ENCODE measurements around the gene GCSH.
A peak's percentile ranks its signal among the peaks of the same experiment; 100 is the strongest.

GCSH gene

GRCh38 chr16:81077076-81077940 lies 18.9 kb downstream of the GCSH start, which contains the start of gene C16orf46:
TSS of gene C16orf46 (minus strand) at chr16:81077238. CDS start at chr16:81063955, 13,283 bp downstream.
- Histone ChIP-seq H3K9ac (ENCODE audit: low read length) (peak within 1 kb of the TSS; percentile 77), H3K9me3 (replicated peaks; ENCODE audit: insufficient read depth, low read length) (no peaks in the 10 kb centered on the region), H3K4me3 (ENCODE audit: low read length) (peak within 1 kb of the TSS; percentile 74), H3K4me1 (ENCODE audit: low read length) (no peaks in the 10 kb centered on the region), H3K36me3 (replicated peaks; ENCODE audit: insufficient read depth, low read length) (no peaks in the 10 kb centered on the region), H4K20me1 (ENCODE audit: insufficient read depth, low read length) (no peaks in the 10 kb centered on the region), H3K4me2 (ENCODE audit: low read depth, low read length) (peak within 1 kb of the TSS; percentile 56), H3K27me3 (replicated peaks; ENCODE audit: insufficient read depth, low read length) (no peaks in the 10 kb centered on the region), H3K9me2 (replicated peaks; ENCODE audit: insufficient read depth, low read length) (no peaks in the 10 kb centered on the region), H3F3A (ENCODE audit: insufficient read depth, low read length) (no peaks in the 10 kb centered on the region), H3K79me2 (ENCODE audit: low read length) (no peaks in the 10 kb centered on the region), H2AFZ (ENCODE audit: low read length) (peak within 1 kb of the TSS; percentile 83), H3K27ac (ENCODE audit: low read length) (peak within 1 kb of the TSS; percentile 61; the same call in 1 of the 2 replicates)
- peak; percentile 89 for DNase-seq
- TF ChIP-seq EZH2 (optimal IDR thresholded peaks at IDR 0.05; ENCODE audit: low read depth, low read length) (no peak), EZH2phosphoT487 (IDR thresholded peaks at IDR 0.05; ENCODE audit: low read length) (no peak)

GRCh38 chr16:81076566-81077075 lies 19.6 kb downstream of the GCSH start:
- H3K4me3 ChIP-seq (ENCODE audit: low read length): peak overlapping the region; percentile 74
- H3F3A ChIP-seq (ENCODE audit: insufficient read depth, low read length): no peaks in the 10 kb centered on the region
- peak overlapping the region; percentile 83 for H2AFZ ChIP-seq (ENCODE audit: low read length)

GRCh38 chr16:81073560-81074330 lies 22.4 kb downstream of the GCSH start:
- Histone ChIP-seq H3K9ac (ENCODE audit: low read length) (no peak overlapping the region), H3K27ac (ENCODE audit: low read length) (no peak overlapping the region), H3K4me1 (ENCODE audit: low read length) (no peaks in the 10 kb centered on the region), H3K9me2 (replicated peaks; ENCODE audit: insufficient read depth, low read length) (no peaks in the 10 kb centered on the region), H3F3A (ENCODE audit: insufficient read depth, low read length) (no peaks in the 10 kb centered on the region), H3K27me3 (replicated peaks; ENCODE audit: insufficient read depth, low read length) (no peaks in the 10 kb centered on the region), H4K20me1 (ENCODE audit: insufficient read depth, low read length) (no peaks in the 10 kb centered on the region), H3K79me2 (ENCODE audit: low read length) (no peaks in the 10 kb centered on the region), H3K4me2 (ENCODE audit: low read depth, low read length) (no peak overlapping the region), H3K36me3 (replicated peaks; ENCODE audit: insufficient read depth, low read length) (no peaks in the 10 kb centered on the region), H2AFZ (ENCODE audit: low read length) (no peak overlapping the region), H3K9me3 (replicated peaks; ENCODE audit: insufficient read depth, low read length) (no peaks in the 10 kb centered on the region), H3K4me3 (ENCODE audit: low read length) (no peak overlapping the region)
- DNase-seq: no peak
- TF ChIP-seq EZH2phosphoT487 (IDR thresholded peaks at IDR 0.05; ENCODE audit: low read length) (no peak), CTCF (IDR thresholded peaks at IDR 0.05; ENCODE audit: low read length) (no peak), EZH2 (optimal IDR thresholded peaks at IDR 0.05; ENCODE audit: low read depth, low read length) (no peak)

More at GRCh38 chr16:81076566-81077075, 19.6 kb downstream of the GCSH start:
- no peaks in the 10 kb centered on the region for H3K9me2 ChIP-seq (replicated peaks; ENCODE audit: insufficient read depth, low read length)
- DNase-seq: peak; percentile 55
- H4K20me1 ChIP-seq (ENCODE audit: insufficient read depth, low read length): no peaks in the 10 kb centered on the region
- no peaks in the 10 kb centered on the region for H3K9me3 ChIP-seq (replicated peaks; ENCODE audit: insufficient read depth, low read length)
- no peaks in the 10 kb centered on the region for H3K36me3 ChIP-seq (replicated peaks; ENCODE audit: insufficient read depth, low read length)
- no peaks in the 10 kb centered on the region for H3K4me1 ChIP-seq (ENCODE audit: low read length)
- peak overlapping the region; percentile 61; the same call in 1 of the 2 replicates for H3K27ac ChIP-seq (ENCODE audit: low read length)
- no peaks in the 10 kb centered on the region for H3K27me3 ChIP-seq (replicated peaks; ENCODE audit: insufficient read depth, low read length)
- TF ChIP-seq EZH2 (optimal IDR thresholded peaks at IDR 0.05; ENCODE audit: low read depth, low read length): no peak
- no peak for TF ChIP-seq EZH2phosphoT487 (IDR thresholded peaks at IDR 0.05; ENCODE audit: low read length)
- TF ChIP-seq CTCF (IDR thresholded peaks at IDR 0.05; ENCODE audit: low read length): no peak
- H3K4me2 ChIP-seq (ENCODE audit: low read depth, low read length): peak overlapping the region; percentile 56
- no peaks in the 10 kb centered on the region for H3K79me2 ChIP-seq (ENCODE audit: low read length)
- H3K9ac ChIP-seq (ENCODE audit: low read length): peak overlapping the region; percentile 77; the same call in 1 of the 2 replicates
